Activated CD8-positive, alpha-beta memory T cell treated with anti-CD3 and anti-CD28 coated beads, Interleukin-2, amount 50 U/mL, for 24 hours (primary cell): ENCODE data around the gene EFHD2.
"Not testable (repeated sequence)": the region's sequence is repeated elsewhere in the genome, so short reads cannot be mapped to it uniquely, and the experiment has no call there.

Source experiments
- DNase-seq: peaks from one replicate; pipeline ENCODE4 v3.0.0-alpha.2; 2020; ENCODE audit errors: extremely low read depth

Gene EFHD2

GRCh38 chr1:15412175-15412800 lies 2.6 kb downstream of the EFHD2 start:
- DNase-seq = peak; percentile 34

GRCh38 chr1:15412843-15413242 lies 3.2 kb downstream of the EFHD2 start:
- DNase-seq = no peak

GRCh38 chr1:15413563-15414444 lies 4.1 kb downstream of the EFHD2 start:
- DNase-seq = no peak

- DNase-seq = no peak
These were observed 4.8 kb downstream of the EFHD2 start for GRCh38 chr1:15414445-15414983.

GRCh38 chr1:15417059-15417934 lies 7.6 kb downstream of the EFHD2 start:
- DNase-seq = peak; percentile 49

- DNase-seq = no peak
These were observed 9.3 kb downstream of the EFHD2 start for GRCh38 chr1:15418806-15419515.

- DNase-seq = no peak
These were observed 11.3 kb downstream of the EFHD2 start for GRCh38 chr1:15420853-15421465.

GRCh38 chr1:15422871-15423270 lies 13.2 kb downstream of the EFHD2 start:
- DNase-seq = no peak

GRCh38 chr1:15423355-15424077 lies 13.8 kb downstream of the EFHD2 start:
- DNase-seq = no peak

- no peak for DNase-seq
These were observed 14.5 kb downstream of the EFHD2 start for GRCh38 chr1:15424146-15424667.

GRCh38 chr1:15424981-15425380 lies 15.3 kb downstream of the EFHD2 start:
- DNase-seq = no peak

GRCh38 chr1:15425521-15425920 lies 15.8 kb downstream of the EFHD2 start:
- DNase-seq = no peak

GRCh38 chr1:15425958-15426357 lies 16.3 kb downstream of the EFHD2 start:
- no peak for DNase-seq

GRCh38 chr1:15426492-15427279 lies 17.0 kb downstream of the EFHD2 start:
- DNase-seq = no peak

GRCh38 chr1:15427280-15427666 lies 17.6 kb downstream of the EFHD2 start:
- DNase-seq = no peak

- not testable (repeated sequence) for DNase-seq
These were observed 18.6 kb downstream of the EFHD2 start for GRCh38 chr1:15428252-15428651.

GRCh38 chr1:15428815-15429435 lies 19.2 kb downstream of the EFHD2 start:
- DNase-seq = no peak

- DNase-seq = no peak
These were observed 20.0 kb downstream of the EFHD2 start for GRCh38 chr1:15429701-15430149.
